ENCODE measurements around the gene PIM2. TPM values are rescaled to one million over a fixed set of nuclear protein-coding genes. Genes with fewer than 3 reads are reported as not detected.

Gene PIM2
- polyA plus RNA-seq, 2 of the 4 experiments (the other 2 are of a cell fraction): 8.2 to 8.8 TPM

DNA sequence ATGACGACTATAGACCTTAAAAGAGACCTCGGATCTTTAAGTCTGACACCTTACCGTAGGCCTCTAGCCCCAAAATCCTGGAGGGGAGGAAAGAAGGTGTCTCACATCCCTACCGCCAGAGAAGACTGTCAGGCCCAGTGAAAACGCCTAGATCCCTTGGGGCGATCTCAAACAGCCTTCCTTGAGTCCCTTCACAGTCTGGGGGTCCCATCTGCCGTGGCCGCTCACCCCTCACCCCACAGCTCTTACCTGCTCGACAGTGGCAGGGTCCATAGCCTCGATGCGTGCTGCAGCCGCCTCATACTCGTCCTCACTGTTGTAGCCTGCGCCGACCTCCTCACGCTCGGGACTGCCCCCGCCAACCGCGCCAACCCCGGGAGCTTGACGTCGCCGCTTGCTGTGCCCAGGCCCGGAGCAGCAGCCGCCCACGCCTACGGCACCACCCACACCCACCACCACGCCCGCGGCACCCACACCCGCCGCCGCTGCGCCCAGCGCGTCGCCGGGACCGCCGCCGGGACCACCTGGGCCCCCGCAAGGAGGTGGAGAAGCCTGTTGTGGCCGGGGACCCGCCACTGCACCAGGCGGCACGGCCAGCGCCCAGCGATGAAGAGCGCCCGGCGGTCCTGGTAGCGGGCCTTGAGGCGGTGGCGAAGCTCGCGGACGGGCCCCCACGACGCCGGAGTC lies 38.0 kb upstream of the PIM2 start:
- DNase-seq (ENCODE audit: low read depth in 1 of 2, low spot score in 1 of 2): no peak
- ATAC-seq: no peak
- TF ChIP-seq RFX5 (IDR thresholded peaks at IDR 0.05) (no peak), GATA3 (IDR thresholded peaks at IDR 0.05; ENCODE audit: borderline replicate concordance) (no peak), KDM5A (IDR thresholded peaks at IDR 0.05) (no peak), RARB (CRISPR knock-in tag; IDR thresholded peaks at IDR 0.05) (no peak), HOXB5 (CRISPR knock-in tag; IDR thresholded peaks at IDR 0.05) (no peak), POLR2A (IDR thresholded peaks at IDR 0.05; ENCODE audit: low read length) (no peak), POLR2AphosphoS2 (conservative IDR thresholded peaks at IDR 0.05; ENCODE audit: low read length) (no peak), MAX (IDR thresholded peaks at IDR 0.05) (no peak), ZNF302 (CRISPR knock-in tag; IDR thresholded peaks at IDR 0.05) (no peak), ZC3H11A (IDR thresholded peaks at IDR 0.05) (no peak), RNF2 (IDR thresholded peaks at IDR 0.05; ENCODE audit: borderline replicate concordance, low read depth) (no peak), NR3C1 (IDR thresholded peaks at IDR 0.05) (no peak), TFCP2L1 (CRISPR knock-in tag; IDR thresholded peaks at IDR 0.05) (no peak), ZSCAN20 (CRISPR knock-in tag; IDR thresholded peaks at IDR 0.05) (no peak), NPAS2 (CRISPR knock-in tag; IDR thresholded peaks at IDR 0.05; ENCODE audit: borderline replicate concordance) (no peak), HOXB13 (CRISPR knock-in tag; IDR thresholded peaks at IDR 0.05; ENCODE audit: low read depth) (no peak)
- Histone ChIP-seq H3K27ac (peak overlapping the region; percentile 82 to 99), H3K4me3 (peak overlapping the region; percentile 98), H3K4me2 (peak overlapping the region; percentile 98), H3K9me3 (no peaks in the 10 kb centered on the region), H3K4me1 (peaks cover 19% of the 10 kb centered on the region)
- POLR2A ChIA-PET: interaction anchor here (1.6 to 3.6 kb wide), 4 partner anchors 59 to 220 kb away, joined by 3 to 40 read pairs (median 7); partner anchors contain the start of genes HDAC6, PQBP1, TFE3 and TIMM17B
- CTCF ChIA-PET: interaction anchor here (3.4 to 3.9 kb wide), 2 partner anchors 10 to 87 kb away, joined by 9 to 20 read pairs; partner anchors contain the start of gene TFE3
- FAIRE-seq: no peak
- WGBS (ENCODE audit: missing lambda C conversion rate): 8% methylated on average over 6 of the region's 61 CpGs

GRCh38 chrX:48948589-48948988 lies 29.8 kb upstream of the PIM2 start:
- CTCF ChIA-PET: interaction anchor here (0.9 to 1.9 kb wide), 2 partner anchors 10 to 144 kb away, joined by 3 to 11 read pairs; no protein-coding TSS in a partner anchor
- Histone ChIP-seq H3K9me3 (no peaks in the 10 kb centered on the region), H3K4me1 (no peaks in the 10 kb centered on the region), H3K4me3 (no peak overlapping the region), H3K27ac (no peak overlapping the region), H3K4me2 (no peak overlapping the region)
- POLR2A ChIA-PET: no interaction called here
- ATAC-seq: no peak
- WGBS (ENCODE audit: missing lambda C conversion rate): 100% methylated on average over 1 of the region's 1 CpG
- no peak for FAIRE-seq
- no peak for TF ChIP-seq HDAC2 (IDR thresholded peaks at IDR 0.05)
- no peak for TF ChIP-seq EHF (CRISPR knock-in tag; IDR thresholded peaks at IDR 0.05)
- no peak for TF ChIP-seq NR3C1 (IDR thresholded peaks at IDR 0.05)
- DNase-seq (ENCODE audit: low read depth in 1 of 2, low spot score in 1 of 2): no peak

DNA sequence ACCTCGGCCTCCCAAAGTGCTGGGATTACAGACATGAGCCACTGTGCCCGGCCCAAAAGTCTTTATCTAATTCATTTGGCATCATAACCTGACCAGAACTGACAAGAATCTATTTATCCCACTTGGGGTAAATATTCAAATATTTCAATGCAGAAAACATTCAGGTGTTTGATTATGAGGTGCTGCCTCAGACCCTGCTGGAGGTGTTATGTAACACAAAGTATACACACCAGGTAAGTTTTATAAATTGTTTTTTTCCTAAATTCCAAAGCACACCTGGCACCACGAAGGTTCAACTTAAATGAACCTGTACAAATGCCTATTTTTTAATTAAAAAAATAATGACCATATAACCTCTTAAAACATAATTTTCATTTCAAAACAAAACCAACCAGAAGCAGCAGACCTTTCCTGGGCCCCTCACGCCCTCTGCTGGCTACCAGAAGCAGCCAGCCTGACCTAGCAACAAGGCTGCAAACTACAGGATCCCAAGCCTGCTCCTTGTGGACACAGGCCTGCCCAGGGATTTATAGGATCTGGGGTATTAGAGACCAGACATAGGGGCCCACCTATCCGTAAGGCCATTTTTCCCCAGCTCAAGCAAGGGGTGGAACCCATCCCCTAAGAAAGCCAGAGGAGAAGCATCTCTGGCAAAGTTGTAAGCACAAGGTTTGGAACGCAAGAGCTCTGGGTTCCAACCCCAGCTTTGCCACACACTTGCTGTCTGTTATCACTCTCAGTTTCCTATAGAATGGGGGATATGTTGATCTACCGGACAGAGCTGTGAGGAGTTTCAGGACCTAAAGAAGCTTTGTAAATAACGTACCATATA lies 26.9 kb upstream of the PIM2 start:
- Histone ChIP-seq H3K4me2 (no peak overlapping the region), H3K4me1 (no peaks in the 10 kb centered on the region), H3K4me3 (no peak overlapping the region), H3K27ac (no peak overlapping the region), H3K9me3 (no peaks in the 10 kb centered on the region)
- peak; percentile 82 for FAIRE-seq
- peak; percentile 92 to 96 for ATAC-seq
- TF ChIP-seq RARB (CRISPR knock-in tag; IDR thresholded peaks at IDR 0.05) (no peak), MAZ (IDR thresholded peaks at IDR 0.05; ENCODE audit: borderline replicate concordance, low read depth, low read length) (no peak), RAD21 (conservative IDR thresholded peaks at IDR 0.05 in 1 of 2, IDR thresholded peaks at IDR 0.05 in 1 of 2) (peak; percentile 64 to 71), ZC3H11A (IDR thresholded peaks at IDR 0.05) (no peak), KDM5A (IDR thresholded peaks at IDR 0.05) (no peak), RFX5 (IDR thresholded peaks at IDR 0.05) (0 out of 2 replicates have a peak, but pooled peaks have one; percentile 36), SMC3 (IDR thresholded peaks at IDR 0.05) (peak; percentile 58), JUN (IDR thresholded peaks at IDR 0.05) (no peak)
- TF ChIP-seq, protein P1, sequence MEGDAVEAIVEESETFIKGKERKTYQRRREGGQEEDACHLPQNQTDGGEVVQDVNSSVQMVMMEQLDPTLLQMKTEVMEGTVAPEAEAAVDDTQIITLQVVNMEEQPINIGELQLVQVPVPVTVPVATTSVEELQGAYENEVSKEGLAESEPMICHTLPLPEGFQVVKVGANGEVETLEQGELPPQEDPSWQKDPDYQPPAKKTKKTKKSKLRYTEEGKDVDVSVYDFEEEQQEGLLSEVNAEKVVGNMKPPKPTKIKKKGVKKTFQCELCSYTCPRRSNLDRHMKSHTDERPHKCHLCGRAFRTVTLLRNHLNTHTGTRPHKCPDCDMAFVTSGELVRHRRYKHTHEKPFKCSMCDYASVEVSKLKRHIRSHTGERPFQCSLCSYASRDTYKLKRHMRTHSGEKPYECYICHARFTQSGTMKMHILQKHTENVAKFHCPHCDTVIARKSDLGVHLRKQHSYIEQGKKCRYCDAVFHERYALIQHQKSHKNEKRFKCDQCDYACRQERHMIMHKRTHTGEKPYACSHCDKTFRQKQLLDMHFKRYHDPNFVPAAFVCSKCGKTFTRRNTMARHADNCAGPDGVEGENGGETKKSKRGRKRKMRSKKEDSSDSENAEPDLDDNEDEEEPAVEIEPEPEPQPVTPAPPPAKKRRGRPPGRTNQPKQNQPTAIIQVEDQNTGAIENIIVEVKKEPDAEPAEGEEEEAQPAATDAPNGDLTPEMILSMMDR (IDR thresholded peaks at IDR 0.05): peak; percentile 78
- 56% methylated on average over 8 of the region's 8 CpGs for WGBS (ENCODE audit: missing lambda C conversion rate)
- POLR2A ChIA-PET: interaction anchor here (1.0 kb wide), 1 partner anchor 12 kb away, joined by 4 read pairs; the partner anchor contains the start of gene OTUD5
- peak; percentile 61 to 62 for DNase-seq (ENCODE audit: low read depth in 1 of 2, low spot score in 1 of 2)
- CTCF ChIA-PET: interaction anchor here (0.6 to 1.7 kb wide), 21 partner anchors 9 to 356 kb away, joined by 3 to 20 read pairs (median 3); partner anchors contain the start of genes KCND1 and PIM2

Data from A549 (cell line).